ENCODE results near the gene THOC2. TPM values are rescaled to one million over a fixed set of nuclear protein-coding genes. Genes with fewer than 3 reads are reported as not detected.
"Not testable (repeated sequence)": the region's sequence is repeated elsewhere in the genome, so short reads cannot be mapped to it uniquely, and the experiment has no call there.

Gene THOC2
- total RNA-seq, 2 experiments from 2014 or later, result 69.7 to 72.1 TPM

DNA sequence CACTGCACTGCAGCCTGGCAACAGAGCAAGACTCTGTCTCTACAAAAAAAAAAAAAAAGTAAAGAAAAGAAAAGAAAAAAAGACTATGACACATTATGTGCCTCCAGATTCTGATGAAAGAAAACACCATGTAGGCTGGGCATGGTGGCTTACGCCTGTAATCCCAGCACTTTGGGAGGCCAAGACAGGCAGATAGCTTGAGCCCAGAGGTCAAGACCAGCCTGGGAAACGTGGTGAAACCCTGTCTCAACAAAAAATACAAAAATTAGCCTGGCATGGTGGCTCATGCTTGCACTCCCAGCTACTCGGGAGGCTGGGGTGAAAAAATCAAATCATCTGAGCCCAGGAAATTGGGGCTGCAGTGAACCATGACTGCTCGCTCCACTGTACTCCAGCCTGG lies 19.4 kb downstream of the THOC2 start:
- H3K27ac Mint-ChIP-seq, result no peak overlapping the region

DNA sequence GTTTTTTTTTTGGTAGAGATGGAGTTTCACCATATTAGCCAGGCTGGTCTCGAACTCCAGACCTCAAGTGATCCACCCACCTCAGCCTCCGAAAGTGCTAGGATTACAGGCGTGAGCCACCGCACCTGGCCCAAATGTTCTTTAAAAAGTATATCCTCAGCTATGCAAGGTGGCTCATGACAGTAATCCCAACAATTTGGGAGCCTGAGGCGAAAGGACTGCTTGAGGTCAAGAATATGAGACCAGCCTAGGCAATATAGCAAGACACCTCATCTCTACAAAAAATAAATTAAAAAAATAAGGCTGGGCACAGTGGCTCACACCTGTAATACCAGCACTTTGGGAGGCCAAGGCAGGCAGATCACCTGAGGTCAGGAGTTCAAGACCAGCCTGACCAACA lies 21.7 kb downstream of the THOC2 start:
- not testable (repeated sequence) for H3K36me3 Mint-ChIP-seq, DNase-seq, H3K27me3 Mint-ChIP-seq, H3K4me3 Mint-ChIP-seq, H3K9me3 Mint-ChIP-seq, H3K27ac Mint-ChIP-seq
- peaks cover 16% of the 10 kb centered on the region for H3K4me1 Mint-ChIP-seq

More for the DNA sequence above, 19.4 kb downstream of the THOC2 start:
- Mint-ChIP-seq H3K27me3 (no peaks in the 10 kb centered on the region), H3K9me3 (no peaks in the 10 kb centered on the region), H3K4me1 (peaks cover 19% of the 10 kb centered on the region), H3K4me3 (no peak overlapping the region), H3K36me3 (peaks cover 15% of the 10 kb centered on the region)
- no peak for DNase-seq

DNA sequence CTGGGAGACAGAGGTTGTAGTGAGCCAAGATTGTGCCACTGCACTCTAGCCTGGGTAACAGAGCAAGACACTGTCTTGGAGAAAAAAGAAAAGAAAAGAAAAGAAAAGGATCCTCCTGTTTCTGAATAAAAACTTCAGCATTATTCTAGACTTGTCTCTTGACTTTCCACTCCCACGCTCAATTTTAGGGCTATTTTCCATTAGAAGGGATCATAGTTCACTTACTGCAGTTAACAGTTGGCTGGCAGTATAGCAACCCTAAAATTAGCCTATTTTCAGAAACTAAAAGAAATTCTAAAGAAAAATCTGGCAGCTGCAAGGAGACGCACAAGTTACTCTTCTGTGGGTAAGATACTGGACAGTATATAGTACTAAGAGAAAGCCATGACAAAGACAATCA lies 28.1 kb downstream of the THOC2 start:
- H3K4me3 Mint-ChIP-seq, result no peak overlapping the region
- no peak overlapping the region for H3K27ac Mint-ChIP-seq
- no peak for DNase-seq
- peaks cover 2% of the 10 kb centered on the region for H3K36me3 Mint-ChIP-seq
- peaks cover 2% of the 10 kb centered on the region for H3K4me1 Mint-ChIP-seq
- H3K9me3 Mint-ChIP-seq, result no peaks in the 10 kb centered on the region
- no peaks in the 10 kb centered on the region for H3K27me3 Mint-ChIP-seq

GRCh38 chrX:123698979-123699520 lies 33.8 kb downstream of the THOC2 start:
- Mint-ChIP-seq H3K27ac (no peak overlapping the region), H3K4me3 (no peak overlapping the region), H3K4me1 (no peaks in the 10 kb centered on the region), H3K9me3 (no peaks in the 10 kb centered on the region), H3K36me3 (no peaks in the 10 kb centered on the region), H3K27me3 (no peaks in the 10 kb centered on the region)
- DNase-seq, result no peak

GRCh38 chrX:123696334-123696733 lies 36.5 kb downstream of the THOC2 start:
- H3K27me3 Mint-ChIP-seq, result no peaks in the 10 kb centered on the region

GRCh38 chrX:123695242-123695641 lies 37.6 kb downstream of the THOC2 start:
- H3K27me3 Mint-ChIP-seq, result no peaks in the 10 kb centered on the region
- no peaks in the 10 kb centered on the region for H3K36me3 Mint-ChIP-seq
- no peak overlapping the region for H3K4me3 Mint-ChIP-seq
- H3K9me3 Mint-ChIP-seq, result no peaks in the 10 kb centered on the region
- H3K4me1 Mint-ChIP-seq, result no peaks in the 10 kb centered on the region
- DNase-seq, result no peak
- H3K27ac Mint-ChIP-seq, result no peak overlapping the region

More at GRCh38 chrX:123696334-123696733, 36.5 kb downstream of the THOC2 start:
- Mint-ChIP-seq H3K4me1 (no peaks in the 10 kb centered on the region), H3K9me3 (no peaks in the 10 kb centered on the region), H3K4me3 (no peak overlapping the region), H3K36me3 (no peaks in the 10 kb centered on the region), H3K27ac (no peak overlapping the region)
- no peak for DNase-seq

DNA sequence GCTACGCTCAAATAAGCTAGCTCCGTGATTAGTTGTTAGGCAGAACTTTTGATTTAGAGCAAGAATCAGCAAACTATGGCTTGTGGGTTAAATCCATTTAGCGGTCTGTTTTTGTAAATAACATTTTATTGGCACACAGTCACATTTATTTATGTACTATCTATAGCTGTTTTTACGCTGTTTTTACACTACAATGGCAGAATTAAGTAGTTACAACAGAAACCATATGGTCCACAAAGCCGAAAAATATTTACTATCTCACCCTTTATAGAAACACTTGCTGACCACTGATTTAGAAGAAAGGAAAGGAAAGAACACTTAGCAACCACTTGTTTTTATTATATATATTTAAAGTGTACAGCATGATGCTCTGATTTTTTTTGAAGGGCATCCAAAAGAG lies 41.1 kb downstream of the THOC2 start:
- no peaks in the 10 kb centered on the region for H3K27me3 Mint-ChIP-seq
- H3K36me3 Mint-ChIP-seq, result no peaks in the 10 kb centered on the region
- H3K9me3 Mint-ChIP-seq, result no peaks in the 10 kb centered on the region
- H3K4me3 Mint-ChIP-seq, result no peak overlapping the region
- DNase-seq, result no peak
- H3K27ac Mint-ChIP-seq, result no peak overlapping the region
- no peaks in the 10 kb centered on the region for H3K4me1 Mint-ChIP-seq

GRCh38 chrX:123688524-123688923 lies 44.3 kb downstream of the THOC2 start:
- no peak for DNase-seq
- Mint-ChIP-seq H3K4me3 (no peak overlapping the region), H3K36me3 (peaks cover 4% of the 10 kb centered on the region), H3K9me3 (no peaks in the 10 kb centered on the region), H3K27ac (no peak overlapping the region), H3K4me1 (peaks cover 2% of the 10 kb centered on the region), H3K27me3 (no peaks in the 10 kb centered on the region)

DNA sequence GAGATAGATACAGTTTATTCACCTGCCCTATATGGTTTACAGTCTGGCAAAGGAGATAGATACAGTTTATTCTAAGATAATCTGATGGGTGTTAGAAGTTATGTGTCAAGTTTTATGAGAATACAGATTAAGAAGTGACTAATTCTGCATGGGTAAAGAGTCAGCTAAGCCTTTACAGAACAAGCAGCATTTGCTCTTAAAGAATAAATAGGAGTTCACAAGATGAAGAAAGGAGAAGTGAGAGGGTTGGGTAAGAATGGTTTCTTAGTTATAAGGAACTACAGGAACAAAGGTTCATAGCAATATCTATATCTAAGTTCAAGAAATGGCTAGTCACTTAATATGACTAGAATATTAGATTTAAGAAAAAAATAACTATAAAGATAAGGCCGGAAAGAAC lies 47.6 kb downstream of the THOC2 start:
- DNase-seq, result no peak
- H3K27me3 Mint-ChIP-seq, result no peaks in the 10 kb centered on the region
- H3K9me3 Mint-ChIP-seq, result no peaks in the 10 kb centered on the region
- no peak overlapping the region for H3K4me3 Mint-ChIP-seq
- peaks cover 28% of the 10 kb centered on the region for H3K36me3 Mint-ChIP-seq
- peaks cover 2% of the 10 kb centered on the region for H3K4me1 Mint-ChIP-seq
- H3K27ac Mint-ChIP-seq, result no peak overlapping the region

GRCh38 chrX:123682186-123682585 lies 50.7 kb downstream of the THOC2 start:
- Mint-ChIP-seq H3K27ac (no peak overlapping the region), H3K27me3 (no peaks in the 10 kb centered on the region), H3K4me3 (no peak overlapping the region), H3K9me3 (no peaks in the 10 kb centered on the region), H3K4me1 (peaks cover 2% of the 10 kb centered on the region), H3K36me3 (peaks cover 45% of the 10 kb centered on the region)
- no peak for DNase-seq

GRCh38 chrX:123679733-123680460 lies 53.0 kb downstream of the THOC2 start:
- not testable (repeated sequence) for H3K4me3 Mint-ChIP-seq, H3K27ac Mint-ChIP-seq, DNase-seq, H3K27me3 Mint-ChIP-seq, H3K4me1 Mint-ChIP-seq, H3K9me3 Mint-ChIP-seq
- H3K36me3 Mint-ChIP-seq, result peaks cover 57% of the 10 kb centered on the region

DNA sequence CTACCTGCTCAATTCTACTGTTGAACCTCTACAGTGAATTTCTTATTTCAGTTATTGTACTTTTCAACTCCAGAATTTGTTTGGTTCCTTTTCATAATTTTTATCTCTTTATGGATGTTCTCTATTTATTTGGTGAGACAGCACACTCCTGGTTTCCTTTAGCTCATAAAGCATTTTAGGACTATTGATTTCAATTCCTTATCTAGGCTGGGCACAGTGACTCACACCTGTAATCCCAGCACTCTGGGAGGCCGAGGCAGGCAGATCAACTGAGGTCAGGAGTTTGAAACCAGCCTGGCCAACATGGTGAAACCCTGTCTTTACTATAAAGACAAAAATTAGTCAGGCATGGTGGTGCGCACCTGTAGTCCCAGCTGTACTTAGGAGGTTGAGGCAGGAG lies 57.7 kb downstream of the THOC2 start:
- H3K27ac Mint-ChIP-seq, result no peak overlapping the region
- H3K4me3 Mint-ChIP-seq, result no peak overlapping the region
- H3K4me1 Mint-ChIP-seq, result peaks cover 4% of the 10 kb centered on the region
- peaks cover 4% of the 10 kb centered on the region for H3K9me3 Mint-ChIP-seq
- DNase-seq, result no peak
- no peaks in the 10 kb centered on the region for H3K27me3 Mint-ChIP-seq
- peaks cover 42% of the 10 kb centered on the region for H3K36me3 Mint-ChIP-seq

- H3K4me1 Mint-ChIP-seq, result peaks cover 4% of the 10 kb centered on the region
- peaks cover 4% of the 10 kb centered on the region for H3K9me3 Mint-ChIP-seq
- no peak overlapping the region for H3K27ac Mint-ChIP-seq
- H3K27me3 Mint-ChIP-seq, result no peaks in the 10 kb centered on the region
- DNase-seq, result no peak
- peaks cover 40% of the 10 kb centered on the region for H3K36me3 Mint-ChIP-seq
- H3K4me3 Mint-ChIP-seq, result no peak overlapping the region
Observed at GRCh38 chrX:123673813-123674212, 59.0 kb downstream of the THOC2 start.

GRCh38 chrX:123665197-123665596 lies 67.7 kb downstream of the THOC2 start:
- H3K4me3 Mint-ChIP-seq, result no peak overlapping the region
- peaks cover 62% of the 10 kb centered on the region for H3K36me3 Mint-ChIP-seq
- H3K27me3 Mint-ChIP-seq, result no peaks in the 10 kb centered on the region
- H3K4me1 Mint-ChIP-seq, result no peaks in the 10 kb centered on the region
- no peak overlapping the region for H3K27ac Mint-ChIP-seq
- H3K9me3 Mint-ChIP-seq, result no peaks in the 10 kb centered on the region
- DNase-seq, result no peak

DNA sequence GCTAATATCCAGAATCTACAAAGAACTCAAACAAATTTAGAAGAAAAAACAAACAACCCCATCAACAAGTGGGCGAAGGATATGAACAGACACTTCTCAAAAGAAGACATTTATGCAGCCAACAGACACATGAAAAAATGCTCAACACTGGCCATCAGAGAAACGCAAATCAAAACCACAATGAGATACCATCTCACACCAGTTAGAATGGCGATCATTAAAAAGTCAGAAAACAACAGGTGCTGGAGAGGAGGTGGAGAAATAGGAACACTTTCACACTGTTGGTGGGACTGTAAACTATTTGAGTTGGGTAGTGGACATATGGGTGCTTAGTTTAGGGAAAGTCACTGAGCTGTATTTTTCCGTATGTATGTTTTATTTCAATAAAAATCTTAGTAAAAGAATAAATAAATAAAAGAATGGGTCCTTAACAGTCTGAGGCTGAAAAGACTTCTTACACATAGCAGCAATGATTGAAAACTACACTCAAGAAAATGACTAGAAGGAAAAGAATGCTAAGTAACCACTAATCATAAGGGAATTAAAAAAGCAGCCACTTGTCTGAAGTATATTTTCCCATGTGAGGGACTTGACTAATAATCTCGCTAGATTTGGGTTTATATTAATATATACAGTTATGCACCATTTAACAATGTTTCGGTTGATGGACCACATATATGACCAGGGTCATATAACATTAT lies 68.2 kb downstream of the THOC2 start:
- H3K36me3 Mint-ChIP-seq, result peaks cover 60% of the 10 kb centered on the region
- not testable (repeated sequence) for H3K27ac Mint-ChIP-seq, H3K9me3 Mint-ChIP-seq, DNase-seq, H3K4me1 Mint-ChIP-seq, H3K4me3 Mint-ChIP-seq, H3K27me3 Mint-ChIP-seq

DNA sequence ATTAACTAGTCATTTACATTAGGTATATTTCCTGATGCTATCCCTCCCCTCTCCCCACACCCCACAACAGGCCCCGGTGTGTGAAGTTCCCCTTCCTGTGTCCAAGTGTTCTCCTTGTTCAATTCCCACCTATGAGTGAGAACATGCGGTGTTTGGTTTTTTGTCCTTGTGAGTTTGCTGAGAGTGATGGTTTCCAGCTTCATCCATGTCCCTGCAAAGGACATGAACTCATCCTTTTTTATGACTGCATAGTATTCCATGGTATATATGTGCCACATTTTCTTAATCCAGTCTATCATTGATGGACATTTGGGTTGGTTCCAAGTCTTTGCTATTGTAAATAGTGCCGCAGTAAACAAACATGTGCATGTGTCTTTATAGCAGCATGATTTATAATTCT lies 69.1 kb downstream of the THOC2 start:
- peaks cover 57% of the 10 kb centered on the region for H3K36me3 Mint-ChIP-seq

More for the DNA sequence above, 69.1 kb downstream of the THOC2 start:
- H3K27ac Mint-ChIP-seq, H3K4me1 Mint-ChIP-seq, H3K27me3 Mint-ChIP-seq, DNase-seq, H3K9me3 Mint-ChIP-seq, H3K4me3 Mint-ChIP-seq: not testable (repeated sequence)

Data from activated naive CD8-positive, alpha-beta T cell treated with anti-CD3 and anti-CD28 coated beads for 36 hours (primary cell).